ENCODE measurements around the gene RIPOR3. TPM values are rescaled to one million over a fixed set of nuclear protein-coding genes. Genes with fewer than 3 reads are reported as not detected.

Gene RIPOR3
- total RNA-seq, 1 donor from 2014 or later, result 0.31 TPM

GRCh38 chr20:50723672-50724071, 32.3 kb upstream of the RIPOR3 start:
- H3K4me3 Mint-ChIP-seq (ENCODE audit: low read depth), result no peak overlapping the region
- no peaks in the 10 kb centered on the region for H3K27me3 Mint-ChIP-seq
- TF ChIP-seq, protein P1, sequence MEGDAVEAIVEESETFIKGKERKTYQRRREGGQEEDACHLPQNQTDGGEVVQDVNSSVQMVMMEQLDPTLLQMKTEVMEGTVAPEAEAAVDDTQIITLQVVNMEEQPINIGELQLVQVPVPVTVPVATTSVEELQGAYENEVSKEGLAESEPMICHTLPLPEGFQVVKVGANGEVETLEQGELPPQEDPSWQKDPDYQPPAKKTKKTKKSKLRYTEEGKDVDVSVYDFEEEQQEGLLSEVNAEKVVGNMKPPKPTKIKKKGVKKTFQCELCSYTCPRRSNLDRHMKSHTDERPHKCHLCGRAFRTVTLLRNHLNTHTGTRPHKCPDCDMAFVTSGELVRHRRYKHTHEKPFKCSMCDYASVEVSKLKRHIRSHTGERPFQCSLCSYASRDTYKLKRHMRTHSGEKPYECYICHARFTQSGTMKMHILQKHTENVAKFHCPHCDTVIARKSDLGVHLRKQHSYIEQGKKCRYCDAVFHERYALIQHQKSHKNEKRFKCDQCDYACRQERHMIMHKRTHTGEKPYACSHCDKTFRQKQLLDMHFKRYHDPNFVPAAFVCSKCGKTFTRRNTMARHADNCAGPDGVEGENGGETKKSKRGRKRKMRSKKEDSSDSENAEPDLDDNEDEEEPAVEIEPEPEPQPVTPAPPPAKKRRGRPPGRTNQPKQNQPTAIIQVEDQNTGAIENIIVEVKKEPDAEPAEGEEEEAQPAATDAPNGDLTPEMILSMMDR (IDR thresholded peaks at IDR 0.05; ENCODE audit: unreplicated experiment), result no peak
- no peaks in the 10 kb centered on the region for H3K9me3 Mint-ChIP-seq (ENCODE audit: low read depth)
- H3K27ac Mint-ChIP-seq, result no peak overlapping the region
- H3K4me1 Mint-ChIP-seq (ENCODE audit: low read depth), result peaks cover 6% of the 10 kb centered on the region
- no peaks in the 10 kb centered on the region for H3K36me3 Mint-ChIP-seq (ENCODE audit: insufficient read depth)
- DNase-seq (ENCODE audit: low spot score, unreplicated experiment), result no peak

DNA sequence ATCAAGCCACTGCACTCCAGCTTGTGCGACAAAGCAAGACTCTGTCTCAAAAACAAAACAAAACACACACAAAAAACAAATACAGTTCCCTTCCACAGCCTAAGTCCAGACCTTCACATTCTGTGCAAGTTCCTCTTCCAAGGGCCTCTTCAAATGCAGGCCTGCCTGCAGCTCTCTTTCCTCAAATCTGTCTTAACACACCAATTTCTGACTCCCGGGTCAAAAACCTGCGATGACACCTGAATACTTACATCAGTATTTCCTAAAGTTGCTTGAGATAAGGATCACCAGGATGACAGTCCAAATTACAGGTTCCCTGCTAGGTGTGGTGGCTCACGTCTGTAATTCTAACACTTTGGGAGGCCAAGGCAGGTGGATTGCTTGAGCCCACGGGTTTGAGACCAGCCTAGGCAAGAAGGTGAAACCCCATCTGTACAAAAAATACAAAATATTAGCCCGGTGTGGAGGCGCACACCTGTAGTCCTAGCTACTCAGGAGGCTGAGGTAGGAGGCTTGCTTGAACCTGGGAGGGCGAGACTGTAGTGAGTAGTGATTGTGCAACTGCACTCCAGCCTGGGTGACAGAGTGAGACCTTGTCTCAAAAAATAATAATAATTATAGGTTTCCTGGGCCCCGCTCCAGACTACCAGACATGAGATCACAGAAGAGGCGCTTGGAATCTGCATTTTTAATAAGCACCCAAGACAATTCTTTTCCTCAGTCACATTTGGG, 31.2 kb upstream of the RIPOR3 start:
- no peaks in the 10 kb centered on the region for H3K4me1 Mint-ChIP-seq (ENCODE audit: low read depth)
- TF ChIP-seq, protein P1 (IDR thresholded peaks at IDR 0.05; ENCODE audit: unreplicated experiment), result no peak
- H3K36me3 Mint-ChIP-seq (ENCODE audit: insufficient read depth), result no peaks in the 10 kb centered on the region
- no peaks in the 10 kb centered on the region for H3K9me3 Mint-ChIP-seq (ENCODE audit: low read depth)
- no peaks in the 10 kb centered on the region for H3K27me3 Mint-ChIP-seq
- peak overlapping the region; percentile 31 for H3K27ac Mint-ChIP-seq
- DNase-seq (ENCODE audit: low spot score, unreplicated experiment), result no peak
- no peak overlapping the region for H3K4me3 Mint-ChIP-seq (ENCODE audit: low read depth)

- Mint-ChIP-seq H3K9me3 (ENCODE audit: low read depth) (no peaks in the 10 kb centered on the region), H3K36me3 (ENCODE audit: insufficient read depth) (no peaks in the 10 kb centered on the region), H3K4me1 (ENCODE audit: low read depth) (no peaks in the 10 kb centered on the region), H3K27ac (peak overlapping the region; percentile 4), H3K4me3 (ENCODE audit: low read depth) (no peak overlapping the region), H3K27me3 (no peaks in the 10 kb centered on the region)
- no peak for DNase-seq (ENCODE audit: low spot score, unreplicated experiment)
- TF ChIP-seq, protein P1 (IDR thresholded peaks at IDR 0.05; ENCODE audit: unreplicated experiment), result no peak
Observed at GRCh38 chr20:50721881-50722281, 30.5 kb upstream of the RIPOR3 start.

GRCh38 chr20:50720582-50720981, 29.2 kb upstream of the RIPOR3 start:
- Mint-ChIP-seq H3K9me3 (ENCODE audit: low read depth) (no peaks in the 10 kb centered on the region), H3K27ac (no peak overlapping the region), H3K4me1 (ENCODE audit: low read depth) (no peaks in the 10 kb centered on the region), H3K36me3 (ENCODE audit: insufficient read depth) (no peaks in the 10 kb centered on the region), H3K27me3 (no peaks in the 10 kb centered on the region), H3K4me3 (ENCODE audit: low read depth) (no peak overlapping the region)
- no peak for DNase-seq (ENCODE audit: low spot score, unreplicated experiment)
- TF ChIP-seq, protein P1 (IDR thresholded peaks at IDR 0.05; ENCODE audit: unreplicated experiment), result no peak

DNA sequence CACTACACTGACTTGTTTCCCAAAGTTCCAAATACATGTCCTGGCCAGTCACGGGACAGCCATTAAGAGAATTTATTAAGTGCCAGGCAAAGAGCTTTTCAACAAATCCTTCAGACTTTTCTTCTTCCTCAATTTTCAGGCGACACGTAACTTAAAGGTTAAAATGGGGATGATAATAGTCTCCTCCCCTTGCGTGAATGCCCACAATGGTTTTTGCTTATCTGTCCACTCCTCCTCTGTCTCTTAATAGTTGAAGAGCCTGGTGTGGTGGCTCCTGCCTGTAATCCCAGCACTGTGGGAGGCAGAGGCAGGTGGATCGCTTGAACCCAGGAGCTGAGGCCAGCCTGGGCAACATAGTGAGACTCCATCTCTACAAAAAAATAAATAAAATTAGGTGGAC, 28.7 kb upstream of the RIPOR3 start:
- Mint-ChIP-seq H3K27me3 (no peaks in the 10 kb centered on the region), H3K9me3 (ENCODE audit: low read depth) (no peaks in the 10 kb centered on the region), H3K36me3 (ENCODE audit: insufficient read depth) (no peaks in the 10 kb centered on the region), H3K4me1 (ENCODE audit: low read depth) (no peaks in the 10 kb centered on the region), H3K4me3 (ENCODE audit: low read depth) (no peak overlapping the region), H3K27ac (no peak overlapping the region)
- no peak for DNase-seq (ENCODE audit: low spot score, unreplicated experiment)
- TF ChIP-seq, protein P1 (IDR thresholded peaks at IDR 0.05; ENCODE audit: unreplicated experiment), result no peak

All from progenitor cell of endocrine pancreas (in vitro differentiated cells).